HepG2 (cell line): ENCODE data around the gene LAMA5. TPM values are rescaled to one million over a fixed set of nuclear protein-coding genes. Genes with fewer than 3 reads are reported as not detected.

Source experiments
- AGO2 ChIP-seq: fragments of 200-400 bp; formaldehyde crosslinking; optimal IDR thresholded peaks from 2 replicates; pipeline ENCODE3; 2017; ENCODE audit warnings: mild to moderate bottlenecking, low read depth, low read length, moderate library complexity
- DNMT1 ChIP-seq: sonication (generic); formaldehyde crosslinking; IDR thresholded peaks from 2 replicates; pipeline ENCODE4 v1.5.1; 2020; ENCODE audit warnings: mild to moderate bottlenecking, missing genetic modification reagents
- DZIP1 ChIP-seq: sonication (generic); formaldehyde crosslinking; IDR thresholded peaks from 2 replicates; pipeline ENCODE4 v1.5.0; 2020; ENCODE audit warnings: mild to moderate bottlenecking, missing genetic modification reagents
- ESRRA ChIP-seq: sonication (generic); formaldehyde crosslinking; IDR thresholded peaks from 2 replicates; pipeline ENCODE4 v1.5.1; 2020; ENCODE audit warnings: mild to moderate bottlenecking, low read depth, missing genetic modification reagents
- ETV5 ChIP-seq: IDR thresholded peaks from 2 replicates; pipeline ENCODE4 v1.6.1; 2018; ENCODE audit warnings: missing biosample characterization, missing genetic modification reagents, inconsistent platforms, borderline replicate concordance
- HMGA1 ChIP-seq: sonication (generic); formaldehyde crosslinking; conservative IDR thresholded peaks from 2 replicates; pipeline ENCODE4 v1.4.0; 2020; ENCODE audit warnings: missing genetic modification reagents
- HNRNPL ChIP-seq: fragments of 200-400 bp; formaldehyde crosslinking; IDR thresholded peaks from 2 replicates; pipeline ENCODE4 v1.6.1; 2017; ENCODE audit warnings: mild to moderate bottlenecking, low read depth, low read length
- MTF1 ChIP-seq: sonication (generic); formaldehyde crosslinking; IDR thresholded peaks from 2 replicates; pipeline ENCODE4 v1.5.0; 2020; ENCODE audit warnings: missing genetic modification reagents
- NFYB ChIP-seq: sonication (generic); formaldehyde crosslinking; IDR thresholded peaks from 2 replicates; pipeline ENCODE4 v1.4.0; 2020; ENCODE audit warnings: missing genetic modification reagents
- PHF5A ChIP-seq: IDR thresholded peaks from one replicate; pipeline ENCODE4 v1.6.1; 2018; ENCODE audit warnings: low read depth, missing genetic modification reagents; ENCODE audit not compliant: unreplicated experiment
- RARG ChIP-seq: sonication (generic); formaldehyde crosslinking; IDR thresholded peaks from 2 replicates; pipeline ENCODE4 v1.4.0; 2020; ENCODE audit warnings: low read depth, mild to moderate bottlenecking, missing genetic modification reagents
- RBAK ChIP-seq: sonication (generic); formaldehyde crosslinking; IDR thresholded peaks from 2 replicates; pipeline ENCODE4 v1.5.1; 2020; ENCODE audit warnings: mild to moderate bottlenecking, missing genetic modification reagents
- RXRA ChIP-seq: sonication (generic); formaldehyde crosslinking; IDR thresholded peaks from 2 replicates; pipeline ENCODE4 v1.5.1; 2020; ENCODE audit warnings: missing genetic modification reagents
- SAFB2 ChIP-seq: sonication (generic); formaldehyde crosslinking; IDR thresholded peaks from 2 replicates; pipeline ENCODE4 v1.5.1; 2020; ENCODE audit warnings: missing genetic modification reagents, low read depth, mild to moderate bottlenecking, borderline replicate concordance
- SIN3A ChIP-seq: IDR thresholded peaks from 2 replicates; pipeline ENCODE4 v1.6.1; 2011; ENCODE audit warnings: low read depth, mild to moderate bottlenecking, control low read depth, low read length, borderline replicate concordance
- SRSF9 ChIP-seq: fragments of 200-400 bp; formaldehyde crosslinking; IDR thresholded peaks from 2 replicates; pipeline ENCODE4 v1.6.1; 2018; ENCODE audit warnings: borderline replicate concordance, mild to moderate bottlenecking, low read depth, low read length; ENCODE audit not compliant: insufficient read depth, poor library complexity, severe bottlenecking
- SUZ12 ChIP-seq: fragments of 150-350 bp; IDR thresholded peaks from 2 replicates; pipeline ENCODE4 v1.6.1; 2014; ENCODE audit warnings: low read depth, low read length
- XRCC5 ChIP-seq: fragments of 200-400 bp; formaldehyde crosslinking; optimal IDR thresholded peaks from 2 replicates; pipeline ENCODE3; 2017; ENCODE audit warnings: mild to moderate bottlenecking, low read length
- YY1 ChIP-seq: IDR thresholded peaks from 2 replicates; pipeline ENCODE4 v1.6.1; 2011; ENCODE audit warnings: low read length, low read depth, moderate library complexity, mild to moderate bottlenecking; ENCODE audit not compliant: insufficient read depth, insufficient replicate concordance
- ZBTB7A ChIP-seq: sonication (generic); formaldehyde crosslinking; IDR thresholded peaks from 2 replicates; pipeline ENCODE4 v1.8.0; 2022; ENCODE audit warnings: mild to moderate bottlenecking, missing genetic modification reagents
- ZFAT ChIP-seq: sonication (generic); formaldehyde crosslinking; conservative IDR thresholded peaks from 2 replicates; pipeline ENCODE4 v1.8.1; 2023; ENCODE audit warnings: missing genetic modification reagents, inconsistent platforms
- ZNF615 ChIP-seq: sonication (generic); formaldehyde crosslinking; IDR thresholded peaks from 2 replicates; pipeline ENCODE4 v1.5.0; 2020; ENCODE audit warnings: mild to moderate bottlenecking, missing genetic modification reagents, borderline replicate concordance
- ZNF776 ChIP-seq: sonication (generic); formaldehyde crosslinking; IDR thresholded peaks from 2 replicates; pipeline ENCODE4 v1.4.0; 2020; ENCODE audit warnings: mild to moderate bottlenecking, missing genetic modification reagents
- ZSCAN22 ChIP-seq: sonication (generic); formaldehyde crosslinking; IDR thresholded peaks from 2 replicates; pipeline ENCODE4 v1.4.0; 2020; ENCODE audit warnings: mild to moderate bottlenecking, missing genetic modification reagents
- polyA plus RNA-seq, 8 experiments: library from polyadenylated mRNA; depleted of rRNA in 3 of 8; stranded (reverse) in 7 of 8; unstranded in 1 of 8; fragments of >200 nt; fragmentation: Illumina TruSeq in 4 of 8; extraction: Trizol in 4 of 8; gene quantifications; 2 replicates each; pipeline versions ENCODE4 v1.2.1 to v1.2.3, GENCODE V29; 2011 to 2016; ENCODE audit warnings: low read depth in 4 of 8, missing spikeins in 1 of 8, mixed read lengths in 1 of 8; ENCODE audit not compliant: insufficient read depth in 1 of 8
- total RNA-seq, 5 experiments: library from RNA; depleted of rRNA; stranded (reverse); fragments of >200 nt; fragmentation: Illumina TruSeq; extraction: Trizol; gene quantifications; 2 replicates each; pipeline ENCODE4 v1.2.3, GENCODE V29; 2016; ENCODE audit warnings: low read depth in 1 of 5
- TF ChIP-seq, protein P1 (sequence below): sonication (generic); formaldehyde crosslinking; IDR thresholded peaks from 2 replicates; pipeline ENCODE4 v1.4.0; 2020; ENCODE audit warnings: missing genetic modification reagents

Gene LAMA5
- total and polyA plus RNA-seq, 2 of the 13 experiments (the other 11 are each of a cell fraction or from before 2014, with no cell fraction given): 21.0 to 44.7 TPM

- no peak; the same call in 1 of the 2 replicates for TF ChIP-seq ZNF776 (CRISPR knock-in tag)
- peak; percentile 45; the same call in 1 of the 2 replicates for TF ChIP-seq ESRRA (CRISPR knock-in tag)
- TF ChIP-seq ZFAT (CRISPR knock-in tag): no peak
- TF ChIP-seq RXRA (CRISPR knock-in tag): no peak
- TF ChIP-seq SRSF9: no peak
- no peak for TF ChIP-seq DZIP1 (CRISPR knock-in tag)
- TF ChIP-seq SIN3A: no peak
- peak; percentile 93 for TF ChIP-seq AGO2
- TF ChIP-seq HNRNPL: 0 out of 2 replicates have a peak, but pooled peaks have one; percentile 59
- no peak for TF ChIP-seq ZNF615 (CRISPR knock-in tag)
- no peak for TF ChIP-seq DNMT1
- no peak for TF ChIP-seq YY1
- TF ChIP-seq HMGA1: no peak
- TF ChIP-seq RBAK (CRISPR knock-in tag): no peak
- TF ChIP-seq RARG (CRISPR knock-in tag): no peak
- TF ChIP-seq XRCC5: no peak
- no peak for TF ChIP-seq PHF5A
- 0 out of 2 replicates have a peak, but pooled peaks have one; percentile 31 for TF ChIP-seq ZBTB7A (CRISPR knock-in tag)
- no peak for TF ChIP-seq ETV5
- TF ChIP-seq, protein P1, sequence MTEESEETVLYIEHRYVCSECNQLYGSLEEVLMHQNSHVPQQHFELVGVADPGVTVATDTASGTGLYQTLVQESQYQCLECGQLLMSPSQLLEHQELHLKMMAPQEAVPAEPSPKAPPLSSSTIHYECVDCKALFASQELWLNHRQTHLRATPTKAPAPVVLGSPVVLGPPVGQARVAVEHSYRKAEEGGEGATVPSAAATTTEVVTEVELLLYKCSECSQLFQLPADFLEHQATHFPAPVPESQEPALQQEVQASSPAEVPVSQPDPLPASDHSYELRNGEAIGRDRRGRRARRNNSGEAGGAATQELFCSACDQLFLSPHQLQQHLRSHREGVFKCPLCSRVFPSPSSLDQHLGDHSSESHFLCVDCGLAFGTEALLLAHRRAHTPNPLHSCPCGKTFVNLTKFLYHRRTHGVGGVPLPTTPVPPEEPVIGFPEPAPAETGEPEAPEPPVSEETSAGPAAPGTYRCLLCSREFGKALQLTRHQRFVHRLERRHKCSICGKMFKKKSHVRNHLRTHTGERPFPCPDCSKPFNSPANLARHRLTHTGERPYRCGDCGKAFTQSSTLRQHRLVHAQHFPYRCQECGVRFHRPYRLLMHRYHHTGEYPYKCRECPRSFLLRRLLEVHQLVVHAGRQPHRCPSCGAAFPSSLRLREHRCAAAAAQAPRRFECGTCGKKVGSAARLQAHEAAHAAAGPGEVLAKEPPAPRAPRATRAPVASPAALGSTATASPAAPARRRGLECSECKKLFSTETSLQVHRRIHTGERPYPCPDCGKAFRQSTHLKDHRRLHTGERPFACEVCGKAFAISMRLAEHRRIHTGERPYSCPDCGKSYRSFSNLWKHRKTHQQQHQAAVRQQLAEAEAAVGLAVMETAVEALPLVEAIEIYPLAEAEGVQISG (CRISPR knock-in tag): no peak
- no peak for TF ChIP-seq SAFB2 (CRISPR knock-in tag)
- no peak for TF ChIP-seq NFYB
- TF ChIP-seq SUZ12: no peak
- no peak for TF ChIP-seq MTF1
- TF ChIP-seq ZSCAN22 (CRISPR knock-in tag): no peak
Measured at GRCh38 chr20:62320581-62321354, 46.3 kb downstream of the LAMA5 start (continued).
